ENCODE data around the gene ATP8B2. TPM values are rescaled to one million over a fixed set of nuclear protein-coding genes. Genes with fewer than 3 reads are reported as not detected.
A peak's percentile ranks its signal among the peaks of the same experiment; 100 is the strongest.

The ATP8B2 gene
- total and polyA plus RNA-seq, 4 donors = 0.75 to 16.2 (median 5.3) TPM

- Histone ChIP-seq H3K9me3 (ENCODE audit: control insufficient read depth in 4 of 4, low read length in 3 of 4) (no peaks in the 10 kb centered on the region), H3K4me3 (ENCODE audit: low read depth in 1 of 3, low read length in 3 of 3) (peak overlapping the region in 1 of 3 donors; percentile 15), H3K9ac (ENCODE audit: low read depth in 1 of 2, low read length in 2 of 2) (no peak overlapping the region), H3K27me3 (ENCODE audit: control insufficient read depth in 4 of 4, insufficient read depth in 4 of 4, low read length in 3 of 4) (no peaks in the 10 kb centered on the region), H3K4me1 (ENCODE audit: control insufficient read depth in 4 of 4, insufficient read depth in 4 of 4, low read length in 3 of 4) (peaks cover 10 to 25% (median 19%) of the 10 kb centered on the region in 4 donors), H3K27ac (ENCODE audit: low read depth in 1 of 2, low read length in 2 of 2) (no peak overlapping the region), H3K36me3 (ENCODE audit: control insufficient read depth in 4 of 4, insufficient read depth in 3 of 4, low read depth in 1 of 4, low read length in 3 of 4) (no peaks in the 10 kb centered on the region)
- DNase-seq (ENCODE audit: low spot score) = no peak
- TF ChIP-seq ATF3 (IDR thresholded peaks at IDR 0.05) (no peak), ZBTB33 (IDR thresholded peaks at IDR 0.05) (no peak)
- 33% methylated on average over 9 of the region's 9 CpGs for WGBS
Measured at GRCh38 chr1:154352245-154352580, 26.9 kb downstream of the ATP8B2 start.

- TF ChIP-seq HNF4G (IDR thresholded peaks at IDR 0.05) = no peak
- TF ChIP-seq ZBTB33 (IDR thresholded peaks at IDR 0.05) = no peak
- TF ChIP-seq HNF4A (conservative IDR thresholded peaks at IDR 0.05) = no peak
- no peak for TF ChIP-seq CTCF (IDR thresholded peaks at IDR 0.05; ENCODE audit: low read depth, low read length, missing input control)
- TF ChIP-seq NR2F2 (IDR thresholded peaks at IDR 0.05) = no peak
- no peak for TF ChIP-seq ATF3 (IDR thresholded peaks at IDR 0.05)
- TF ChIP-seq JUND (IDR thresholded peaks at IDR 0.05) = no peak
- peak in 1 of 2 donors; percentile 20 for TF ChIP-seq RXRA (IDR thresholded peaks at IDR 0.05)
- TF ChIP-seq SP1 (IDR thresholded peaks at IDR 0.05) = no peak
- TF ChIP-seq TAF1 (conservative IDR thresholded peaks at IDR 0.05) = no peak
- TF ChIP-seq YY1 (IDR thresholded peaks at IDR 0.05) = peak; percentile 8
- no peak for TF ChIP-seq RAD21 (IDR thresholded peaks at IDR 0.05)
- no peak for TF ChIP-seq EGR1 (IDR thresholded peaks at IDR 0.05; ENCODE audit: low read depth in 2 of 2)
- H3K9me3 ChIP-seq (ENCODE audit: control insufficient read depth in 4 of 4, low read length in 3 of 4) = no peaks in the 10 kb centered on the region
- DNase-seq (ENCODE audit: low spot score) = peak; percentile 66
- no peaks in the 10 kb centered on the region for H3K27me3 ChIP-seq (ENCODE audit: control insufficient read depth in 4 of 4, insufficient read depth in 4 of 4, low read length in 3 of 4)
- H3K4me3 ChIP-seq (ENCODE audit: low read depth in 1 of 3, low read length in 3 of 3) = peak overlapping the region in 2 of 3 donors; percentile 15 to 25
- H3K9ac ChIP-seq (ENCODE audit: low read depth in 1 of 2, low read length in 2 of 2) = peak overlapping the region in 1 of 2 donors; percentile 58
- whole genome bisulfite sequencing = 5% methylated on average over 41 of the region's 41 CpGs
- H3K36me3 ChIP-seq (ENCODE audit: control insufficient read depth in 4 of 4, insufficient read depth in 3 of 4, low read depth in 1 of 4, low read length in 3 of 4) = no peaks in the 10 kb centered on the region
- peaks cover 10 to 25% (median 19%) of the 10 kb centered on the region in 4 donors for H3K4me1 ChIP-seq (ENCODE audit: control insufficient read depth in 4 of 4, insufficient read depth in 4 of 4, low read length in 3 of 4)
- H3K27ac ChIP-seq (ENCODE audit: low read depth in 1 of 2, low read length in 2 of 2) = peak overlapping the region in 1 of 2 donors; percentile 36
Measured at GRCh38 chr1:154352581-154353459, 27.5 kb downstream of the ATP8B2 start.
